CD4-positive, alpha-beta memory T cell (primary cell): ENCODE results near the gene PXDN. TPM values are rescaled to one million over a fixed set of nuclear protein-coding genes. Genes with fewer than 3 reads are reported as not detected.

ENCODE experiments used
- CTCF ChIA-PET: fragments of 350-600 bp; sonication (Branson Sonifier 250); formaldehyde crosslinking; loops from one replicate; lab custom pipeline; 2021; ENCODE audit warnings: inconsistent platforms; ENCODE audit not compliant: partially characterized antibody; lab: Charles Lee
- POLR2A ChIA-PET: fragments of 350-600 bp; sonication (Branson Sonifier 250); formaldehyde crosslinking; loops from one replicate; lab custom pipeline; 2021; ENCODE audit not compliant: partially characterized antibody; lab: Charles Lee
- DNase-seq, 5 donors: peaks; one replicate each; pipeline versions ENCODE4 v3.0.0 to v3.0.0-alpha.2; 2020 to 2022; ENCODE audit warnings: mixed read lengths in 1 of 5
- H3K27ac ChIP-seq: one replicate; pipeline ENCODE4 v1.7.0; 2013; ENCODE audit warnings: low read depth, low read length
- H3K27me3 ChIP-seq: 2 replicates; pipeline ENCODE4 v1.7.0; 2013; ENCODE audit warnings: mild to moderate bottlenecking, low read length, moderate library complexity; ENCODE audit not compliant: insufficient read depth
- H3K36me3 ChIP-seq: 2 replicates; pipeline ENCODE4 v1.7.0; 2013; ENCODE audit warnings: mild to moderate bottlenecking, low read length, moderate library complexity; ENCODE audit not compliant: insufficient read depth
- H3K4me1 ChIP-seq: 2 replicates; pipeline ENCODE4 v1.7.0; 2013; ENCODE audit warnings: mild to moderate bottlenecking, low read length, moderate library complexity; ENCODE audit not compliant: insufficient read depth
- H3K4me3 ChIP-seq, 2 donors: one replicate each; pipeline ENCODE4 v1.7.0; 2013; ENCODE audit warnings: low read length in 2 of 2, mild to moderate bottlenecking in 1 of 2
- H3K9me3 ChIP-seq, 2 donors: one replicate each; pipeline ENCODE4 v1.7.0; 2013; ENCODE audit warnings: low read length in 2 of 2, control low read depth in 1 of 2; ENCODE audit not compliant: control insufficient read depth in 1 of 2
- H3K27ac Mint-ChIP-seq, 7 donors: one replicate each; pipeline ENCODE4 v1.8.0; 2020 to 2021; ENCODE audit warnings: mixed read lengths in 7 of 7, mild to moderate bottlenecking in 6 of 7, inconsistent platforms in 3 of 7, moderate library complexity in 3 of 7
- H3K27me3 Mint-ChIP-seq, 2 donors: one replicate each; pipeline ENCODE4 v1.8.0; 2020 to 2021; ENCODE audit warnings: mixed read lengths in 2 of 2
- H3K36me3 Mint-ChIP-seq, 2 donors: one replicate each; pipeline ENCODE4 v1.8.0; 2020 to 2021; ENCODE audit warnings: mixed read lengths in 2 of 2, inconsistent platforms in 1 of 2, mild to moderate bottlenecking in 1 of 2
- H3K4me1 Mint-ChIP-seq, 4 donors: one replicate each; pipeline ENCODE4 v1.8.0; 2020 to 2021; ENCODE audit warnings: mixed read lengths in 4 of 4, mild to moderate bottlenecking in 1 of 4
- H3K4me3 Mint-ChIP-seq, 8 donors: one replicate each; pipeline ENCODE4 v1.8.0; 2020 to 2021; ENCODE audit warnings: mixed read lengths in 8 of 8, mild to moderate bottlenecking in 7 of 8, moderate library complexity in 6 of 8, inconsistent platforms in 3 of 8
- H3K9me3 Mint-ChIP-seq, 8 donors: one replicate each; pipeline ENCODE4 v1.8.0; 2020 to 2021; ENCODE audit warnings: mixed read lengths in 8 of 8, mild to moderate bottlenecking in 5 of 8, inconsistent platforms in 3 of 8, moderate library complexity in 1 of 8
- intact Hi-C: fragments of 100-400 bp; cut with micrococcal nuclease; formaldehyde crosslinking; loops from one replicate; pipeline ENCODE4 v1.15.1; 2023
- polyA plus RNA-seq, 2 donors: library from polyadenylated mRNA; unstranded; fragments of 300-500 nt; fragmentation: Illumina TruSeq; gene quantifications; one replicate each; pipeline ENCODE4 v1.2.3, GENCODE V29; 2021
- total RNA-seq, 2 experiments: library from RNA; stranded (reverse); gene quantifications; one replicate each; pipeline ENCODE4 v1.2.3, GENCODE V29; 2021

PXDN gene
- total and polyA plus RNA-seq, 4 experiments from 2014 or later = 0.79 TPM; not detected in 3

DNA sequence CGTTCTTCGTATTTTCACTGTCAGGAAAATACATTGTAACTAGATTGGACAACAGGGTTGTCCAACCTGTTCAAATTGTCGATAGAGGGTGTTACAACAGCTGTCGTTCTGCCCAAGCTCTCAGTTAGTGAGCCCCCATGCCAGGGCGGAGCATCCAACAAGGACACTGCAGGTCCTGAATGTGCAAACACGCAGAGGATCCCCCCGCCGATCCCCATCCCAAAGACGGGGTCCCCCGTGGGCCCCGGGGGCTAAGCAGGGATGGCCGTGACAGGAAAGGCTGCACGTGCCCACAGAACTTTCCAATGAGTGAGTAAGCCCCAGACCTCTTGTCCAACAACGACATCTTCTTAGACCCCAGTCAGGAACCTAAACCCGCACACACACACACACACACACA, 140.8 kb downstream of the PXDN start:
- peaks cover 6 to 10% of the 10 kb centered on the region in 2 donors for H3K27me3 Mint-ChIP-seq
- no peaks in the 10 kb centered on the region for H3K4me1 Mint-ChIP-seq
- H3K4me1 ChIP-seq = no peaks in the 10 kb centered on the region
- no peak overlapping the region for H3K4me3 ChIP-seq
- no peak overlapping the region for H3K27ac Mint-ChIP-seq
- no peaks in the 10 kb centered on the region for H3K36me3 Mint-ChIP-seq
- intact Hi-C loops = no loop called here
- no peaks in the 10 kb centered on the region for H3K27me3 ChIP-seq
- no peaks in the 10 kb centered on the region for H3K36me3 ChIP-seq
- no peaks in the 10 kb centered on the region for H3K9me3 ChIP-seq
- H3K4me3 Mint-ChIP-seq = no peak overlapping the region
- DNase-seq = no peak
- H3K9me3 Mint-ChIP-seq = no peaks in the 10 kb centered on the region
- H3K27ac ChIP-seq = no peak overlapping the region
- CTCF ChIA-PET = no interaction called here
- POLR2A ChIA-PET = no interaction called here

DNA sequence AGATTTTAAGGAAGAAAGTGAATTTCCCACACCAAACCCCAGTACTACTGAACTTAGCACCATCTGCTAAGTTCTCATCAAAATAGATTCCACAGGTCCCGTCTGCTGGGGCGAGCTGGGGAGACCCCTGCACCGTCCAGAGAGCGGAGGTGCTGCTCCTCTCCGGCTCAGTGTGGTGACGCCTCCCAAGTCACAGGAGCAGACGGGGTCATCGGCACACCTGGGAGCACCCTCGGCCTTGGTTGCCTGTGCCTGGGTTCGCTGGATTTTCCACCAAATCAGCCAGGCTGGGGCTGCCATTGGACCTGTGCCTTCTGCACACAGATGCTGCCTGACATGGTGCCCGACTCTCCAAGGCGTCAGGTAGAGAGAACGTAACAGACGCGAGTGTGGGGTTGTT, 141.3 kb downstream of the PXDN start:
- peaks cover 6 to 10% of the 10 kb centered on the region in 2 donors for H3K27me3 Mint-ChIP-seq
- no peak overlapping the region for H3K4me3 Mint-ChIP-seq
- Histone ChIP-seq H3K9me3 (no peaks in the 10 kb centered on the region), H3K36me3 (no peaks in the 10 kb centered on the region), H3K27ac (no peak overlapping the region), H3K4me3 (no peak overlapping the region), H3K4me1 (no peaks in the 10 kb centered on the region), H3K27me3 (no peaks in the 10 kb centered on the region)
- intact Hi-C loops = no loop called here
- H3K9me3 Mint-ChIP-seq = no peaks in the 10 kb centered on the region
- POLR2A ChIA-PET = no interaction called here
- H3K27ac Mint-ChIP-seq = no peak overlapping the region
- no peaks in the 10 kb centered on the region for H3K4me1 Mint-ChIP-seq
- CTCF ChIA-PET = no interaction called here
- DNase-seq = no peak
- no peaks in the 10 kb centered on the region for H3K36me3 Mint-ChIP-seq

DNA sequence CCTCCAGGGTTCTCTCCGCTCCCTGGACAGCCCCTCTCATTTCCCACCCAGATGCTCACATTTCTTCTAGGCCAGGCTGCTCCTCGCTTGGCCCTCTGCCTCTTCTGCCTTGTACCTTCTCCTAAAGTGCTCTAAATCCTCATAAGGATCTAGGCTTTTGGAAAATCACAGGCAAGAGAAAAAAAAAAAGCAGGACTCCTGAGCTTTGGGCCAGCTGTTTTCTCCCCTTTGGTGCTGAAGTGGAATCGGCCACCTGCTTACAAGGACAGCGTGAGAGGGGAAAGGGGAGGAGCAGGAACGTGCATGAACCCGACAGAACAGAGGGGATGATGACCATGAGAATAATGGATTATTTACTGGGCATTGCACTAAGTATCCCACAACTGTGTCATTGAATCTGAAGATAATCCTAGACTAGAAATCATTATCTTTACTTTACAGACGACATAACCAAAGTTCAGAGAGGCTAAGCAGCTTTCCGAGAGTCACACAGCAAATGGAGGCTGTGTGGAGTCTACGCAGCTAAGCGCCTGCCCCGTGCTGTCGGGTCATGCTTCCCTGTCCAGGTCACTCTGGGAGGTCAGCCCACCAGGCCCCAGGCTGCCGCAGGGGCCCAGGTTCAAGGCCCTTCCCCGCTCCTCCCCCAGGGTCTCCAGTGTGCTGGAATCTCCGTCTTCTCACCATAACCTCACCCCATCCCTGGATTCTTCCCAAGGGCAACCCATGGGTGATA, 141.9 kb downstream of the PXDN start:
- Mint-ChIP-seq H3K27me3 (peaks cover 6 to 10% of the 10 kb centered on the region in 2 donors), H3K9me3 (no peaks in the 10 kb centered on the region), H3K36me3 (no peaks in the 10 kb centered on the region), H3K27ac (no peak overlapping the region), H3K4me1 (no peaks in the 10 kb centered on the region), H3K4me3 (no peak overlapping the region)
- H3K27ac ChIP-seq = no peak overlapping the region
- no peaks in the 10 kb centered on the region for H3K9me3 ChIP-seq
- H3K4me3 ChIP-seq = no peak overlapping the region
- H3K4me1 ChIP-seq = no peaks in the 10 kb centered on the region
- no peaks in the 10 kb centered on the region for H3K27me3 ChIP-seq
- CTCF ChIA-PET = no interaction called here
- intact Hi-C loops = no loop called here
- DNase-seq = no peak
- POLR2A ChIA-PET = no interaction called here
- H3K36me3 ChIP-seq = no peaks in the 10 kb centered on the region

DNA sequence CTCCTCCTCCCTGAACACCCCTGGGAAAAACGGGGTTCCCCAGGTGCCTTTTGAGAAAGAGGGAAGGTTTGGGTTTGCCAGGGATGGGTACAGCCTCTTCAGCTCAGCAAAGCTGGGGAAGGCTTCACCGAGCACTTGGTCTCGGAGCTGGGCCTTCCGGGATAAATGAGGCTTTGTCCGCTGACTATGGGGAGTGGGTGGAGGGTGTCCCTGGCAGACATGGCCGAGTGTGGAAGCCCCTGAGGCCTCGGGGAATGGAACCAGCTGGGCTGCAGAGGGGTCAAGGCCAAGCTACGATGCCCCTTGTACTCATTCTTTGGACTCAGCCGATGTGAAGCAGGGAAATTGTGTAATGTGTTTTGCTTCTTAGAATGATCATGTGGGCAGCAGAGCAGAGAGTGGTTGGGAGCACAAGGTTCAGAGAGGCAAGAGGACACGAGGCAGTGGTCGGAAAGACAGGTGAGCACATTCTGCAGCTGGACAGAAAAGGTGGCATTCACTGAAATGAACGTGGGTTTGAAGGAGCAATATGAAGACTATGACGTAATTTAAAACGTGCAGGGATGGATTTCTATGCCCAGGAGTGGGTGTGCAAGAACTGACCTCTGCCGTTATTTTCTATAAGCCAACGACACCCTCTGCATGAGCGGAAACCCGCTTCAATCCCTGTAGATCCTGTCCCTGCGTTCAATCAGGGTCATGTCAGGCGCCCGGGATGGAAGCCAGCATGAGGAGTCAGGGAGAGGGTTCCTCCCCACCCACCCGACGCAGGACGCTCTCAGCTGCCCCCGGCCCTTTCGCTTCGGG, 142.6 kb downstream of the PXDN start:
- Histone ChIP-seq H3K9me3 (no peaks in the 10 kb centered on the region), H3K4me1 (no peaks in the 10 kb centered on the region), H3K4me3 (no peak overlapping the region), H3K27me3 (no peaks in the 10 kb centered on the region), H3K36me3 (no peaks in the 10 kb centered on the region), H3K27ac (no peak overlapping the region)
- ChIA-PET CTCF (no interaction called here), POLR2A (no interaction called here)
- H3K27ac Mint-ChIP-seq = no peak overlapping the region
- H3K9me3 Mint-ChIP-seq = no peaks in the 10 kb centered on the region
- DNase-seq = no peak
- peaks cover 6% of the 10 kb centered on the region in 2 donors for H3K27me3 Mint-ChIP-seq
- no peaks in the 10 kb centered on the region for H3K4me1 Mint-ChIP-seq
- intact Hi-C loops = no loop called here
- no peak overlapping the region for H3K4me3 Mint-ChIP-seq
- no peaks in the 10 kb centered on the region for H3K36me3 Mint-ChIP-seq

DNA sequence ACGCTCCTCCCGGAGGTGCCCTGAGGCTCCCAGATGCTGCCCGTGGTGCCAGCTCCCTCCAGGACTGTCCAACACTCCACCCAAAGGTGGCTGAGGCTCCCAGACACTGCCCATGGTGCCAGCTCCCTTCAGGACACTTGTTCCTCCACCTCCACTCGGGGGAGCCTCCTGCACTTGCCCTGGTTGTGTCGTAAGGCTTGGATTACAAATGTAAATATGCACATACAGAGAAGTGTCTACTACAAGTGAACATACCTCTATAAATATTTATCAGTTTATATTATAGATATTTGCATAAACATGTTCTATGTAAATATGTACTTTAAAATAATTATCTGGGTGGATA, 143.3 kb downstream of the PXDN start:
- H3K9me3 ChIP-seq = no peaks in the 10 kb centered on the region
- no peak overlapping the region for H3K27ac ChIP-seq
- Mint-ChIP-seq H3K27me3 (peaks cover 3 to 6% of the 10 kb centered on the region in 2 donors), H3K4me1 (no peaks in the 10 kb centered on the region), H3K9me3 (no peaks in the 10 kb centered on the region), H3K36me3 (no peaks in the 10 kb centered on the region), H3K27ac (no peak overlapping the region), H3K4me3 (no peak overlapping the region)
- ChIA-PET CTCF (no interaction called here), POLR2A (no interaction called here)
- no peak overlapping the region for H3K4me3 ChIP-seq
- H3K4me1 ChIP-seq = no peaks in the 10 kb centered on the region
- H3K27me3 ChIP-seq = no peaks in the 10 kb centered on the region
- DNase-seq = no peak
- intact Hi-C loops = no loop called here
- no peaks in the 10 kb centered on the region for H3K36me3 ChIP-seq

DNA sequence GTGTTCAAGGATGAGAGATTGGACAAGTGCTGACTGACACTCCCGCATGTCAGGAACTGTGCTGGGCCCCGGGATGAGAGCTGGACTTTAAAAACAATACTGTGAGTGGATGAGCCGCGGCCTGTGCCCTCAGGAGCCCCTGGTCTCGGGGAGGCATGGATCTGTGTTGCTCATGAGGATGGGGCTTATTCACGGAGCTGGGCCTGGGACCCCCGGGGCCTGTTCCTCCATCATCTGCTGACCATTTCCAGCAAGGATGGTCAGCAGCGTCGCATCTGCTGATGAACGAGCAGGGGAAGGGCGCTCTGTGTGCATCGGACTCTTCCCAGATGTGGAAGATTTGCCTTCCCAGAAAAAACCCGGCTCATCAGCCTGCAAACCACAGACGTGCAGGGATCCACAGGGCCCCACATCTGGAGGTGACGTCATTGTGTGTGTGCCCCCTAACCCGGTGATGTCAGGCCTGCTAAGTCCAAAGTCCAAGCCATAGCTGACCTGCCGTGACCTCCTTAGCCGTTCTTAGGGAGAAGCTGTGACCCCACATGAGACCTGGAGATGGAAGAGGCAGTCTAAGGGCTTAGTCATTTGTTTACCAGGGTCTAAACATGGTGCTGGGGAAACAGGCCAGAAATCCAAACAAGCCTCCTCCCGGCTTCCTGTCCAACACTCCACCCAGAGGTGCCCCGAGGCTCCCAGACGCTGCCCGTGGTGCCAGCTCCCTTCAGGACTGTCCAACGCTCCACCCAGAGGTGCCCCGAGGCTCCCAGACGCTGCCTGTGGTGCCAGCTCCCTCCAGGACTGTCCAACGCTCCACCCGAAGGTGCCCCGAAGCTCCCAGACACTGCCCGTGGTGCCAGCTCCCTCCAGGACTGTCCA, 143.9 kb downstream of the PXDN start:
- CTCF ChIA-PET = no interaction called here
- Histone ChIP-seq H3K27me3 (no peaks in the 10 kb centered on the region), H3K36me3 (no peaks in the 10 kb centered on the region), H3K9me3 (no peaks in the 10 kb centered on the region), H3K4me1 (no peaks in the 10 kb centered on the region), H3K27ac (no peak overlapping the region), H3K4me3 (no peak overlapping the region)
- Mint-ChIP-seq H3K4me1 (no peaks in the 10 kb centered on the region), H3K36me3 (no peaks in the 10 kb centered on the region), H3K4me3 (no peak overlapping the region), H3K9me3 (no peaks in the 10 kb centered on the region), H3K27ac (no peak overlapping the region), H3K27me3 (peaks cover 3 to 6% of the 10 kb centered on the region in 2 donors)
- POLR2A ChIA-PET = no interaction called here
- DNase-seq = no peak
- intact Hi-C loops = no loop called here
